GM19372 (cell line): Measurements from ENCODE around the gene FAM3A.
A peak's percentile ranks its signal among the peaks of the same experiment; 100 is the strongest.
"Not testable (repeated sequence)": the region's sequence is repeated elsewhere in the genome, so short reads cannot be mapped to it uniquely, and the experiment has no call there.

Source experiments
- ATAC-seq: cut with Tn5 transposase; IDR thresholded peaks from one replicate; pipeline ENCODE4 v1.9.1; 2021; ENCODE audit warnings: mild to moderate bottlenecking, low read depth, moderate library complexity; ENCODE audit not compliant: unreplicated experiment

FAM3A gene, protein sequence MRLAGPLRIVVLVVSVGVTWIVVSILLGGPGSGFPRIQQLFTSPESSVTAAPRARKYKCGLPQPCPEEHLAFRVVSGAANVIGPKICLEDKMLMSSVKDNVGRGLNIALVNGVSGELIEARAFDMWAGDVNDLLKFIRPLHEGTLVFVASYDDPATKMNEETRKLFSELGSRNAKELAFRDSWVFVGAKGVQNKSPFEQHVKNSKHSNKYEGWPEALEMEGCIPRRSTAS

DNA sequence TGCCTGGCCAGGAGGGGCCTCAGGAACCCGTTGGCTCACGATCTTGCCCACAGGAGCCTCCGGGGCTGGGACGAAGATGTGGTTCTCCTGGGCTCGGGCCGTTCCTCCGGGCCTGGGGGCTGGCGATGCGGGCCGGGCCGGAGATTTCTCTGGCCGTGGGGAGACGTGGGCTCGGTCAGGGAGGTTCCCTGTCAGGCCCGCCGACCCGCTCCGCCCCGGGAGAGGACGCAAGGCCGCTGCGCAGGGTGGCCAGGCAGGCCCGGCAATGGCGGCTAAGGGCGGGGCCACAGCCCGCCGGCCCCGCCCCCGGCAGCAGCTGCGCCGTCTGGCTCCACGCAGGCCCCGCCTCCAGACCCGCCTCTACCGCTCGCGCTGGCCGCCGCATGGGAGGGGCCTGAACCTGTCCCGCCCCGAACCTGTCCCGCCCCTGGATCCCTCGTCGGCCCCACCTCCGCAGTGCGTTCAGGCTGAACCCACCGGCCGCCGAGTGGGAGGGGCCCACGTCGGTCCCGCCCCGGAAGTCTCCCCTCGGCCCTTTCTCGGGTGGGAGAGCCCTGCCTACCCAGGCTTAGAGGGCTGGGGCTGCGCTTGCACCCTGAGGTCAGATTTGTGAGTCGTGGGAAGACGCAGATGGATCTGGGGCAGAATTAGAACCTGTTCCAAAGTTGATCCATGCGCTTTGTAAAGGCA is at the start of gene FAM3A:
Gene FAM3A, minus strand, starts transcription at position 267 of the 690 bp plus-strand sequence. CDS start 460 bp downstream, outside the sequence.
- peak; percentile 84 for ATAC-seq

DNA sequence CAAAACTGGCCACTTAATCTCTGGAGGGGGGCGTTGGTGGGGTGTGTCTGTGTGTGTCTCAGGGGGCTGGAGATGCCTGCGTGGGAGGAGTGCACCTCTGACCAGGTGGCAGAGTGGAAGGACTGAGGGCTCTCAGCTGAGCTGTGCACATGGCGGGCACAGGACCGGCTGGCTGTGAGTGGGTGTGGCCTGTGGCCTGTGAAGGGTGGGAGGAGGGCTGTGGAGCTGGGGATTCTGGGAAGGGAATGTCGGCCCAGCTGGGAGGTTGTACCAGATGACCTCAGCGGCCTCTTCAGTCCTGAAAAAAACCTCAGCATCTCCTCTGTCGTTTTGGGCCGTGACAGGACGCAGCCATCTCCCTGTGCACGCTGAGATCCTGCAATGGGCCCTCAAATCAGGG is 46.3 kb upstream of the FAM3A start:
- ATAC-seq = not testable (repeated sequence)

DNA sequence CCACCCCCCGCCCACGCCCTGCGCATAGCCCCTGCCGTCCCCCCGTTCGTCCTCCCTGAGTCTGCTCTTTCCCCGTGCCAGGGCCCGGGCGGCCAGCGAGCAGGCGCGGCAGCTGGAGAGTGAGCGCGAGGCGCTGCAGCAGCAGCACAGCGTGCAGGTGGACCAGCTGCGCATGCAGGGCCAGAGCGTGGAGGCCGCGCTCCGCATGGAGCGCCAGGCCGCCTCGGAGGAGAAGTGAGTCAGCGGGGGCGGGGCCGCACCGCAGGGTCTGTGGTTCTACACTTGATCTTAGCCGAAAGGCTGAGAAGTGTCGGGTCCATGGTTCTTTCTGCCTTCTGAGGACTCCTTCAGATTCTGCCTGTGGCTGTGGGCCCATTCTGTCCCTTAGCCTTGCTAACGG is 44.3 kb upstream of the FAM3A start:
- ATAC-seq = not testable (repeated sequence)

DNA sequence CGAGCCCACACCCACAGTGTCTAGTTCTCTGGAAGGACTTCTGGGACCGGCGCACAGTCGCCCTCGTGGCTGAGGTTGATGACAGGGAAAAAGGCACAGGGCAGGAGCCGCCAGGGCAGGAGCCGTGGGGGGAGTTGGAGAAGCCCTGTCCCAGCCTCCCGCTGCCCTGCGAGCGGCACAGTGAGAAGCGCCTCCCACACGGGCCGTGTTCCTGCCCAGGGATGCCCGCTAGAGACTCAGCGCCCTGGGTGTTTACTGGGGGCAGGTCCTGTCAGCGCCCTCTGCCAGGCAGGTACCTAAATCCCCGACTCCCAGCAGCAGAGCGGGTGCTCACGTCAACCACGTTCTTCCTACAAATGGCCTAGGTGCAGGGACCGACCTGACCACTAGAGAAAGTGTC is 42.9 kb upstream of the FAM3A start:
- not testable (repeated sequence) for ATAC-seq

DNA sequence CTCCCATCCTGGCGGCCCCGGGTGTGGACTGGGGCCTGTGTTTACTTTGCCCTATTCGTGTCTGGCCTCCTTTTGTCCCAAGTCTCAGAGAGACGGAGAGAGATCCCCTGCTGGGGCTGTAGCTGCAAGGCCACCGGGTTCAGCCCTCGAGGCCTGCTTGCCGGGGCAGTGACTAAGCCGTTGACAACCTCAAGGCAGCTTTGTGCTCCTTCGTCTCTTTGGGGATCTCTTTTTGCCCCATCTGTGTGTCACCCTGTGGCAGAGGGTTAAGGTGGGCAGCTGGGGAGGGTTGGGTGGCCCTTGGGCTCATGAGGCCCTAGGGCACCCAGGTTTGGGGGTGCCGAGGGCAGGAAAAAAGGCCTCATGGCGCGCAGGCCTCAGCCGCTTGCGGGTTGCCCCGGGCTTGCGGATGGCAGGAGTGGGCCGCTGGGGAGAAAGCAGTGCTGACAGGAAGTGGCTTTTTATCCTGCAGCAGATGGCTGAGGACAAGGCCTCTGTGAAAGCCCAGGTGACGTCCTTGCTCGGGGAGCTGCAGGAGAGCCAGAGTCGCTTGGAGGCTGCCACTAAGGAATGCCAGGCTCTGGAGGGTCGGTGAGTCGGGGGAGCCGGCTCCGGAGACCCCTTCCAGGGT is 42.1 kb upstream of the FAM3A start:
- not testable (repeated sequence) for ATAC-seq

DNA sequence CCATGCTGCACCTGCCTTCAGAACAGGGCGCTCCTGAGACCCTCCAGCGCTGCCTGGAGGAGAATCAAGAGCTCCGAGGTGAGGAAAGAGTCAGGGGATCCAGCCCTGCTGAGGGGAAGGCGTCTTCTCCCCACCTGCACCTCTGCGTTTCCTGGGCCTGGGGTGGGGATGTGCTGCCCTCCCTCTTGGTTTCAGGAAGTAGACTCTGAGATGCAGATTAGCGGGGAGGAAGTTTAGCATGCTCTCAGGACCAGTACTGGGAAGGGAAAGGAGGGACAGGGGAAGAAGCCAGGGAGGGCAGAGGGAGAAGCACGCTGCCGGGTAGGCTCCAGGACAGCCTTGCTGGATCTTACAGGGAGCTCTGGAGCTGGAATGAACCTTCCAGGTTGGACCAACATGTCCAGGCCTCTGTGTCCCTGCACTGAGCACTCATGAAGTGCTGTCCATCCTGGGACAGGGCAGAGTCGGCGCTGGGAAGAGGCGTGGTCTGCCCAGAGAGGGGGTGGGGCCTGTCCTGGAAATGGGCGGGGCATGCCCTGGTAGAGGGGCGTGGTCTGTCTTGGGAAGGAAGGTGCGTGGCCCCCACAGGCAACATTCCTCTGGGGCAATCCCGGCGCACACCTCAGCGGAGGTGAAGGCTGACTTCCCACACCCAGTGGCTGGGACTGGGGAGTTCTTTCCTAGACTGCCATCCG is 36.2 kb upstream of the FAM3A start:
- not testable (repeated sequence) for ATAC-seq

DNA sequence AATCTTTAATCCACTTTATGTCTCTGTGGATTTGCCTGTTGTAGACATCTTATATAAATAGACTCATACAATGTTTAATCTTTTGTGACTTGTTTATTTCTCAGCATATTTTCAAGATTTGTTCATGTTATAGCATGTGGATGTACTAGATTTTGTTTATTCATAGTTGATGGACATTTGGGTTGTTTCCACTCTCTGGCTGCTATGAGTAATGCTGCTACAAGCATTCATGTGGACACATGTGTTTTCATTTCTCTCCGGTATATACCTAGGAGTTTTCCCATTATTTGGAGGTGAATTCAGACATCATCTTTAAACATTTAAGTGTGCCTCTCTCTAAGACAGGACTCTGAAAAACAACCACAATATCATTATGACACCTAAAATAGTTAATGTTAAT is 33.7 kb upstream of the FAM3A start:
- no peak for ATAC-seq

DNA sequence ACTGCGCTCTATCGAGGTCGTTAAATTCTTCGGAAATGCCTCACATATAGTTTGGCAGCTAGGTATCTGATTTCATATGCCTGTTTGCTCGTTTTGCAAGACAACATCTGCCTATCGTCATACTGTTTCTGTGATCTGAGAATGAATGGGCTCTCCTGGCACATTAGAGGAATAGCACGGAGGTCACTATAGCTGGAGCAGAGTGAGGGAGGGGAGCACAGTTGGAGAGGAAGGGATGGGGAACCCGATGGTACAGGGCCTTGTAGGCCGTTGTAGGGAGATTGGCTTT is 31.9 kb upstream of the FAM3A start:
- no peak for ATAC-seq

DNA sequence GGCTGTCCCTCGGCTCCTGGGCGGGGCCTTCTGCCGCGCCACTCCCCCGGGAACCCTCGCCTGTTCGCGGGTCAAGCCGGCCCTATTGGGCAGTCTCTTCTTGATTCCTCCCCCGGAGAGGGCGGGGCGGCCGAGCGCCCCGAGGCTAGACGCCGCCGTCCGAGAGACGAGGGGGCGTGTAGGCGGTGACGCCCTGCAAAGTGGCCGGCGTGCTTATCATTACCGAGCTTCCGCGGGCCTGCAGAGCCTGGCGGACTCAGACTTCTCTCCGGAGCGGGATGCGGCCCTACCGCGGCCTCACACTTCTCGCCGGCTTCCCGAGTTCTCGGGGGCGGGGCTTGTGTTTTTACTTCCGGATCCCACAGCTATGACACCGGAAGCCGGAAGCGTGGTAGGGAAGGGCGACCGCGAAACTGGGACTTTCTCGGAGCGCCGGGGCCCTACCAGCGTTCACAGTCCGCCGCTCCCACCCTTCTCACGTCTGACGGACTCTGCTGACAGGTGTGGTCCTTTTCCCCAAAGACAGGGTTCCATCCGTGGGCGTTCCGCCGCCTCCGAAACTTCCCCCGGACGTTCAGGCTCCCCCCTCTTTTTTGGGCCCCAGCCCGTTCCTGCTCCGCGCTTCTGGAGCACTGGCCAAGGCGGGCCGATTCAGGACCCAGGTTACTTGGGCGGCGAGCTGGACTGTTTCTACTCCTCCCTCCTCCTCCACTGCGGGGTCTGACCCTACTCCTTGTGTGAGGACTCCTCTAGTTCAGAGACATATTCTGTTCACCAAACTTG is 31.4 kb upstream of the FAM3A start, which contains the start of gene IKBKG:
Gene IKBKG, plus strand, starts transcription at position 376 of the 783 bp plus-strand sequence. CDS start 4,383 bp downstream, outside the sequence.
- ATAC-seq = peak; percentile 71

DNA sequence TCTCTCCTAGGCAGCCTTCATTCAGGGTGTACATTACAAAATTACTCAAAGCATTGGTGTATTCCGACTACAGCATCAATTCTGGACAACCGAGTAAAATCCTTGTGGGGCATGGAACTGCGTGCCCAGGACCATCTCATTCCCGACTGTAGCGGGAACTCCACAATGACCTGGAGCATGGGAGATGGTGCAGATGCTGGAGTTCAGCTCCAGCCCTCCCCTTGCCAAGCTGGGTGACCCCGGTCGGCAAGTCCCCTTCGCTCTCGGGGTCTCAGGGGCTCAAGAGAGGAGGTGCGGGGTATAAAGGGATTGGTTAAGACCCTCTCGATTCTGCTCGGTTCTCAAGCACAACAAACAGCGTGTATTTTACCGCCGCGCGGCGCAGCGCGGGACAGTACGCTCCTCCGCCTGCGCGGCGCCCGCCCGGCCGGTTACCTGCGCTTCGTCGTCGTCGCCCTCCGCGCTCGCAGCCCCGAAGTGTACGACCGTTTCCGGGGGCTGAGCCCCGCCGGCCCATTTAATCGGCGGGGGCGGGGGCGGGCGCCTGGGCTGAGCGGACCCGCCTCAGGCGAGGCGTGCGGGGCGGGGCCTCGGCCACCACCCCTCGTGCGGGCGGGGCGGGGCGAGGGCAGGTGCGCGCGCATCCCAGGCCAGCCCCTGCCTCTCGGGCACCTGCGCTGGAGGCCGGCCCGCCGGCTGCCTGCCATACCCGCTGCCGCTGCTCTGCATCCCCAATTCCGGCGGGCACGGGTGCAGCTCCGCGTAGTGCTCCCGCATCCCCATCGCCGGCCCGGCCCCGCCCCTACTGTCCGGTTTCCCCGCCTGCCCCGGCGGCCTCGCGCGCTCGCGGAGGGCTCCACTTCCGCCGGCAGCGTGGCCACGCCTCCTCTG is 30.6 kb upstream of the FAM3A start, which contains the start of gene G6PD:
Gene G6PD, minus strand, starts transcription at position 493 of the 891 bp plus-strand sequence. CDS start 691 bp downstream, outside the sequence.
- peak; percentile 55 for ATAC-seq

DNA sequence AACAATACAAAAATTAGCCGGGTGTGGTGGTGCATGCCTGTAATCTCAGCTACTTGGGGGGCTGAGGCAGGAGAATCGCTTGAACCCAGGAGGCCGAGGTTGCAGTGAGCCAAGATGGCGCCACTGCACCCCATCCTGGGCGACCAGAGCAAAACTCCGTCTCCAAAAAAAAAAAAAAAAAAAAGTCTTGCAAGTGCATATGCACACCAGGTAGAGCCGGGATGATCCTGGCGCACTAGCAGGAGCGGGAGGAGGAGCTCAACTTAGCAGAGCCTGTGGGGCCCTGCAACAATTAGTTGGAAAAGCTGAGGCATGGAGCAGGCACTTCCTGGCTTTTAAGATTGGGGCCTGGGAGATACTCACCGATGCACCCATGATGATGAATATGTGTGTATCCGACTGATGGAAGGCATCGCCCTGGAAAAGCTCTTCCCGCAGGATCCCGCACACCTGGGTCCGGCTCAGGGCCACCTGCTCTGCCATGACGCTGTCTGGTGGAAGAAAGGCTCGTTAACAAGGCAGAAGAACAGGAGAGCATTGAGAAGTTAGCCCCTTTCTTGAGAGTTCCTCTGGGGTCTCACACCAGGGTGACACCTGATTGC is 29.7 kb upstream of the FAM3A start:
- no peak for ATAC-seq

DNA sequence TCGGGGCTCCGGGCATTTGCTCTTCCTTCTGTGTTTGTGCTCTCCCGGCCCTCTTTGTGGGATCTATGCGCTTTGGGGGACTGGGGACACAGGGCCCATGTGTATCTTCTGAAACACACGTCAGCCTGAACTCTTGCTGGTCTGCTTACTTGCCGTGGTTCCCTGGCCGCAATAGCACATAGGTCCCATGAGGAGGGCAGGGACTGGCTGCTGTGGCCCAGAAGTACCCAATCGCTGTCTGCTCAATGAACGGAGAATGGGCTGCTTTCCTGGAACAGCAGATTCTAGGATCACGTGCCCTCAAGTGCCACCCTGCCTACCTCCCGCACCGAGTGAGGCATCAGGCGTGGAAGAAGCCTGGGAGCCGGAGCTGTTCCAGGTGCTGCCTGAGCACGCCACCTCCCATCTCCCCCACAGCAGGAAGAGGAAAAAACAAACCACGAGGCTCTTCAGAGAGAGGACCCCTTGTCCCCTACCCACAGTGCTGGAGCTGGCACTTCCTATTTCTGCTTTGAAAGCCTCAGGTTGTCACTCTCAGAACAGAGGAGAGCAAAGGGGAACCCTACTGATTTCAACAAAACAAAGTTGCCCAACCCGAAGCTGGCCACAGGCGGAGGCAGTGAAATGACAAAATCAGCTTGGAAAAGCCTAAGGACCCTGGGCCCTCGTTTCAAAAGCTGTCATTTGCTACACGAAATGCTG is 26.8 kb upstream of the FAM3A start:
- ATAC-seq = no peak

DNA sequence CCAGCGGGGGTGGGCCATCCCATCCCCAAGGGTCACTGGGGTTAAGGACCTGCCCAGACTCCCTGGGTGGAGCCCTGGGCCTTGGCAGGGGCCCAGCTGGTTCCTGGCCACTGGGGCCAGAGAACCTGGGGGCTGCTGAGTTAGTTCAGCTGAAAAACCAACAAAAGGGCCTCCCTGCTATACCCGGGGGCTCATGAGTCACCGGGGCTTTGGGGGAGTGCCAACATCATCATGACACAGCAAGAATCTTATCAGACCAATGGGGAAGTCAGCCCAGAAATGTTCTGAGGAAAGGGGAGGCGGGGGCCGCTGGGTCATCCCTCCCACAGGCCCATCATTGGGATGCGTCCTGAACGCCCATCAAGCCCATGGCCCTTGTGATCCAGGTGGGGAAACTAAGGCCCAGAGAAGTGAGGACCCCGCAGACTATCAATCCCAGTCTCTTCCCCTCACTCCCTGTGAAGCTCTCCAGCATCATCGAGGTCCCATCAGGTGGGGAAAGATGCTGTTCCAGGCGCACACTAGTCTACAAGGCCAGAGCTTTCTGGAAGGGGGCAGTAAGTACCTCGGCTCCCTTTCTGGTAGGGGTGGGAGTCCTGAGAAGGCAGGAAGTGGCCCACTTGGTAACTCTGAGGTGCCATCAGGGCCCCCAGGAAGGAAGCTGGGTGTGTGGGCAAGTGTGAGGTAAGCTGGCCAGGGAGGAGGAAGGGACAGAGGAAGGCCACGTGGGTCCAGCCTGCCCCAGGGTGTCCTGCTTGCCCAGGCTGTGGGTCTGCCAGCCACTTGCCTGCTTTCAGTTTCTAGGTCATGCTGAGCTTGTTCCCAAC is 26.1 kb upstream of the FAM3A start:
- ATAC-seq = no peak

DNA sequence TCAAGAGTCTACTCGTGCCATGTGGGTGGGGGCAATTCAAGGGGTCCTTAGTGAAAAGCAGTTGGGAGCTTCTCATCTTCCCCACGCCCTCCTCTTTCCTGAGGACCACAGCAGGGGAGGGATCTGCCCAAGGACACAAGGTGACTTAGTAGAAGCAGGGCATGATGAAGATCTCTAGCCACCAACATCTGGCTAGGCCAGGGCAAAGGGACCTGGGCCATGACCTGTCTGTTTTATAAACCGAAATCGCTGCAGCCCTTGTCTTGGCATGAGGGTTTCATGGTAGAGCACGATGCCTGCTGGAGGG is 25.5 kb upstream of the FAM3A start:
- ATAC-seq = no peak

DNA sequence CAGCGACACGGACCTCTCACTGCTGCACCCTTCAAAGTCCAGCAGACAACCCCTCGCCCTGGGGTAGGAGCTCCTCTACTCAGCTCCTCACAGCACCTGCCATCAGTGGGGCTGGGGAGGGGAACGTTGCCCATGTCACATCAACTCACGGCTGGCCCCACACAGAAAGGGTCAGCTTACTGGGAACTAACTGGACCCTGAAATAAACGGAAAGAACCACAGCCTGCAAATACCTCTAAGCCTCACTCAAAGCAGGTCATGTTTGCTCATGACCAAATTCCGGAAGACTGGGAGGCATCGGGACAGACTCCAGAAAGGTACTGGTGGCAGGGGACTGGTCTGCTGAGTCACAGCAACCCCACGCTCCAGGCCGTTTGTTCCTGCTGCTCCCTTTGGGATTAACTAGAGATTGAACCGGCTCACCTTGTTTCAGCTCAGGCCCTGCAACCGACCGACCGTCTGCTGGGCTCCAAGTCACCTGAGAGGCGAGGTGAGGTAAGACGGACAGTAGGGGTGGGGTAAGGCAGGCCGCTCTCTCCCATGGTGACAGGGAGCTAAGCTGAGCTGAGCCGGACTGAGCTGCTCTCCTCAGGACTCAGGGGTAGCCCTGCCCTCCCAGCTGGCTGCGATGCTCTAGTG is 25.0 kb upstream of the FAM3A start:
- no peak for ATAC-seq

DNA sequence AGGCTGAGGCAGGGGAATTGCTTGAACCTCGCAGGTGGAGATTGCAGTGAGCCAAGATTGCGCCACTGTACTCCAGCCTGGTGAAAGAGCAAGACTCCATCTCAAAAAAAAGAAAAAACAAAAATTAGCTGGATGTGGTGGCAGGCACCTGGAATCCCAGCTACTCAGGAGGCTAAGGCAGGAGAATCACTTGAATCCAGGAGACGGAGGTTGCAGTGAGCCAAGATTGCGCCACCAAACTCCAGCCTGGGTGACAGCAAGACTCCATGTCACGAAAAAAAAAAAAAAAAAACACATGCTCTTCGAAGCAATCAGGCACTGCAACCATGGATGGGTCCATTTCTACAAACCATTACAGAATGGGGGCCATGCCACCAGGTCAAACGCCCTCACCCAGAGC is 24.3 kb upstream of the FAM3A start:
- ATAC-seq = not testable (repeated sequence)

DNA sequence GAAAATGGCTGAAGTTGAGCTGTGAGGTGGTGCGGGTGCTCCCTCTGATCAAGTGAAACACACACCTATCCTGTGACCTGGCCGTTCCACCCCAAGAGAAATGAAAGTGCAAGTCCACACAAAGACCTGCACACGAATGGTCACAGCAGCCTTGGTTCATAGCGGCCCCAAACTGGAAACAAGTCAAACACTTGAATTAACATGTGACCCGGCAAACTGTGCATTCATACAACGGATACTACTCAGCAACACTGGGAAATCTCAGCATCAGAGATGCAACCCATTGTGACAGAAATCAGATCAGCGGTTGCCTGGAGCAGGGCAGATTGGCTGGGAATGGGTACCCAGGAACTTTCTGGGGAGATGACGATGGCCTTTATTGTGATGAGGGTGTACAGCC is 23.0 kb upstream of the FAM3A start:
- no peak for ATAC-seq
